Keratinocyte (primary cell): ENCODE measurements around the gene STK40. TPM values are rescaled to one million over a fixed set of nuclear protein-coding genes. Genes with fewer than 3 reads are reported as not detected.

Experiments used
- DNase-seq: peaks from one replicate; pipeline ENCODE4 v3.0.0-alpha.2; 2011; ENCODE audit warnings: low read depth, missing footprints, low spot score
- FAIRE-seq: peaks from 2 replicates; lab custom pipeline; 2011; peaks lifted over from hg19 to GRCh38; lab: Jason Lieb, UNC
- H2AFZ ChIP-seq: 2 replicates; pipeline ENCODE4 v1.6.0; 2012; ENCODE audit warnings: low read length, control low read depth, inconsistent platforms; ENCODE audit not compliant: control insufficient read depth
- H3K27ac ChIP-seq: 2 replicates; pipeline ENCODE4 v1.5.1; 2011; ENCODE audit warnings: low read length; ENCODE audit not compliant: control insufficient read depth, insufficient read depth
- H3K27me3 ChIP-seq: 3 replicates; pipeline ENCODE4 v1.6.0; 2011; ENCODE audit warnings: low read length; ENCODE audit not compliant: control insufficient read depth, insufficient read depth; ENCODE audit errors: extremely low read depth
- H3K36me3 ChIP-seq, 2 experiments: 2 replicates in 1 of 2; 3 replicates in 1 of 2; pipeline ENCODE4 v1.5.1; 2011; ENCODE audit warnings: low read length in 2 of 2, mild to moderate bottlenecking in 1 of 2; ENCODE audit not compliant: control insufficient read depth in 2 of 2, insufficient read depth in 2 of 2; ENCODE audit errors: extremely low read depth in 1 of 2
- H3K4me1 ChIP-seq: 3 replicates; pipeline ENCODE4 v1.5.1; 2011; ENCODE audit warnings: low read length; ENCODE audit not compliant: control insufficient read depth, insufficient read depth; ENCODE audit errors: extremely low read depth
- H3K4me2 ChIP-seq: 3 replicates; pipeline ENCODE4 v1.6.0; 2011; ENCODE audit warnings: low read depth, low read length; ENCODE audit not compliant: control insufficient read depth, insufficient read depth; ENCODE audit errors: extremely low read depth
- H3K4me3 ChIP-seq, 3 experiments: fragments of 200-600 bp in 1 of 3; sonication (generic) in 1 of 3; 2 replicates in 2 of 3; 3 replicates in 1 of 3; pipeline ENCODE4 v1.5.1; 2011 to 2016; ENCODE audit warnings: low read length in 3 of 3, mild to moderate bottlenecking in 3 of 3, control low read depth in 2 of 3, inconsistent platforms in 1 of 3, low read depth in 1 of 3, mixed read lengths in 1 of 3, mixed run types in 1 of 3, moderate library complexity in 1 of 3; ENCODE audit not compliant: control insufficient read depth in 2 of 3, insufficient read depth in 2 of 3; ENCODE audit errors: extremely low read depth in 1 of 3
- H3K79me2 ChIP-seq: 2 replicates; pipeline ENCODE4 v1.6.0; 2012; ENCODE audit warnings: low read length; ENCODE audit not compliant: control insufficient read depth, insufficient read depth
- H3K9ac ChIP-seq: 3 replicates; pipeline ENCODE4 v1.6.0; 2011; ENCODE audit warnings: low read length; ENCODE audit not compliant: control insufficient read depth, insufficient read depth; ENCODE audit errors: extremely low read depth
- H3K9me1 ChIP-seq: 3 replicates; pipeline ENCODE4 v1.6.0; 2011; ENCODE audit warnings: low read length; ENCODE audit not compliant: control insufficient read depth, insufficient read depth; ENCODE audit errors: extremely low read depth
- H3K9me3 ChIP-seq: 2 replicates; pipeline ENCODE4 v1.5.1; 2012; ENCODE audit warnings: low read depth, low read length; ENCODE audit not compliant: control insufficient read depth
- H4K20me1 ChIP-seq: 3 replicates; pipeline ENCODE4 v1.6.0; 2011; ENCODE audit warnings: low read length; ENCODE audit not compliant: control insufficient read depth, insufficient read depth; ENCODE audit errors: extremely low read depth
- EZH2 ChIP-seq: IDR thresholded peaks from one replicate; pipeline ENCODE4 v1.6.1; 2012; ENCODE audit warnings: inconsistent platforms, mild to moderate bottlenecking, low read length, moderate library complexity
- dilution Hi-C: fragments of 300-500 bp; cut with MboI; formaldehyde crosslinking; loops from one replicate; pipeline ENCODE4 v1.7.0; 2020; ENCODE audit warnings: low sequenced_read_pairs; ENCODE audit not compliant: extremely low pct_ligation_motif_present
- polyA plus RNA-seq, 5 experiments: library from polyadenylated mRNA; depleted of rRNA in 3 of 5; stranded (reverse) in 3 of 5; stranded (forward) in 1 of 5; unstranded in 1 of 5; fragments of >200 nt; gene quantifications; 1 replicate in 1 of 5; 2 replicates in 3 of 5; 3 replicates in 1 of 5; pipeline versions ENCODE4 v1.2.1 to v1.2.3, GENCODE V29; 2011 to 2012; ENCODE audit warnings: missing spikeins in 2 of 5, low read depth in 1 of 5, low replicate concordance in 1 of 5
- TF ChIP-seq, protein P1 (sequence below), 3 experiments: IDR thresholded peaks in 1 of 3; conservative IDR thresholded peaks in 1 of 3; optimal IDR thresholded peaks in 1 of 3; 2 replicates in 2 of 3; 3 replicates in 1 of 3; pipeline versions ENCODE3 to v1.5.1; 2011; ENCODE audit warnings: low read length in 3 of 3, mild to moderate bottlenecking in 3 of 3, moderate library complexity in 2 of 3, control low read depth in 1 of 3, inconsistent platforms in 1 of 3; ENCODE audit not compliant: insufficient read depth in 2 of 3; ENCODE audit errors: extremely low read depth in 1 of 3

STK40 gene
- polyA plus RNA-seq, 1 donor (not counting 4 experiments of a cell fraction or from before 2014, with no cell fraction given) = 10.4 TPM

DNA sequence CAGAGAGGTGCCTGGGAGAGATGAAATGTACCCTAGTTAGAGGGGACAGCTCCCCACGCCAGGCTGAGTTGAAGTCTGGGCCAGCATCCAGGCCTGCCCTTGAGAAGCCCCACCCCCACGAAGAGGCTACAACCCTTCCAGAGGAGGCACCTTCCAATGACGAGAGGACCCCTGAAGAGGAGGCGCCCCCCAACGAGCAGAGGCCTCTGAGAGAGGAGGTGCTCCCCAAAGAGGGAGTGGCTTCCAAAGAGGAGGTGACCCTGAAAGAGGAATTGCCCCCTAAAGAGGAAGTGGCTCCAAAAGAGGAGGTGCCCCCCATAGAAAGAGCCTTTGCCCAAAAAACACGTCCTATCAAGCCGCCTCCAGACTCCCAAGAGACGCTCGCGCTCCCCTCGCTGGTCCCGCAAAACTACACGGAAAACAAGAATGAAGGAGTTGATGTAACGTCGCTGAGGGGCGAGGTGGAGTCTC lies 65.4 kb downstream of the STK40 start:
- dilution Hi-C loops = no loop called here
- TF ChIP-seq, protein P1, sequence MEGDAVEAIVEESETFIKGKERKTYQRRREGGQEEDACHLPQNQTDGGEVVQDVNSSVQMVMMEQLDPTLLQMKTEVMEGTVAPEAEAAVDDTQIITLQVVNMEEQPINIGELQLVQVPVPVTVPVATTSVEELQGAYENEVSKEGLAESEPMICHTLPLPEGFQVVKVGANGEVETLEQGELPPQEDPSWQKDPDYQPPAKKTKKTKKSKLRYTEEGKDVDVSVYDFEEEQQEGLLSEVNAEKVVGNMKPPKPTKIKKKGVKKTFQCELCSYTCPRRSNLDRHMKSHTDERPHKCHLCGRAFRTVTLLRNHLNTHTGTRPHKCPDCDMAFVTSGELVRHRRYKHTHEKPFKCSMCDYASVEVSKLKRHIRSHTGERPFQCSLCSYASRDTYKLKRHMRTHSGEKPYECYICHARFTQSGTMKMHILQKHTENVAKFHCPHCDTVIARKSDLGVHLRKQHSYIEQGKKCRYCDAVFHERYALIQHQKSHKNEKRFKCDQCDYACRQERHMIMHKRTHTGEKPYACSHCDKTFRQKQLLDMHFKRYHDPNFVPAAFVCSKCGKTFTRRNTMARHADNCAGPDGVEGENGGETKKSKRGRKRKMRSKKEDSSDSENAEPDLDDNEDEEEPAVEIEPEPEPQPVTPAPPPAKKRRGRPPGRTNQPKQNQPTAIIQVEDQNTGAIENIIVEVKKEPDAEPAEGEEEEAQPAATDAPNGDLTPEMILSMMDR (optimal IDR thresholded peaks at IDR 0.05 in 1 of 3, IDR thresholded peaks at IDR 0.05 in 1 of 3, conservative IDR thresholded peaks at IDR 0.05 in 1 of 3; ENCODE audit: extremely low read depth in 1 of 3, insufficient read depth in 2 of 3, low read length in 3 of 3) = no peak
- TF ChIP-seq EZH2 = no peak
- no peaks in the 10 kb centered on the region for H3K4me1 ChIP-seq
- no peaks in the 10 kb centered on the region for H4K20me1 ChIP-seq
- FAIRE-seq = no peak
- H3K9me1 ChIP-seq = no peaks in the 10 kb centered on the region
- no peaks in the 10 kb centered on the region for H3K9me3 ChIP-seq
- H3K36me3 ChIP-seq = peaks cover 4 to 6% of the 10 kb centered on the region in 2 experiments
- no peaks in the 10 kb centered on the region for H3K79me2 ChIP-seq
- DNase-seq = no peak
- H3K9ac ChIP-seq = no peak overlapping the region
- no peak overlapping the region for H2AFZ ChIP-seq
- no peak overlapping the region for H3K4me2 ChIP-seq
- no peaks in the 10 kb centered on the region for H3K27me3 ChIP-seq
- H3K4me3 ChIP-seq = no peak overlapping the region
- no peak overlapping the region for H3K27ac ChIP-seq

DNA sequence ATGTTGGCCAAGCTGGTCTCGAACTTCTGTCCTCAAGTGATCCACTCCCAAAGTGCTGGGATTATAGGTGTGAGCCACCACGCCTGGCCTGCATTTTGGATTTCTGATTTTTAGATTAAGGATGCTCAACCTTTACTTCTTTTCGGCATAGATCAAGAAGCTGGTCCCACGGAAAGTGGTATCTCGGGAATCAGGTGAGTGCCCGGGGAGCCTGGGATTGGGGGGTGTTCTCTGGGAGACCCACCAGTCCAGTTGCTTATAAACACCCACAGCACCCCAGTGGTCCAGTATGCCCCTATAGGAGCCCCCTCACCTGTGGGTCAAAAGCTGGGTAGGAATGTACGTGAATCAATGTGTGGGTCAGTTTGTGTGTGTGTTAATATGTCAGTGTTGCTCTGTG lies 76.3 kb downstream of the STK40 start:
- H3K4me2 ChIP-seq = no peak overlapping the region
- H3K79me2 ChIP-seq = peaks cover 8% of the 10 kb centered on the region
- H3K27ac ChIP-seq = no peak overlapping the region
- no peak overlapping the region for H3K4me3 ChIP-seq
- dilution Hi-C loops = no loop called here
- no peaks in the 10 kb centered on the region for H4K20me1 ChIP-seq
- TF ChIP-seq, protein P1 (optimal IDR thresholded peaks at IDR 0.05 in 1 of 3, IDR thresholded peaks at IDR 0.05 in 1 of 3, conservative IDR thresholded peaks at IDR 0.05 in 1 of 3; ENCODE audit: extremely low read depth in 1 of 3, insufficient read depth in 2 of 3, low read length in 3 of 3) = no peak
- no peak for TF ChIP-seq EZH2
- FAIRE-seq (no peak), DNase-seq (no peak)
- H3K9me3 ChIP-seq = no peaks in the 10 kb centered on the region
- H3K9me1 ChIP-seq = no peaks in the 10 kb centered on the region
- H3K36me3 ChIP-seq = peaks cover 10 to 11% of the 10 kb centered on the region in 2 experiments
- no peak overlapping the region for H2AFZ ChIP-seq
- peaks cover 21% of the 10 kb centered on the region for H3K4me1 ChIP-seq
- H3K27me3 ChIP-seq = no peaks in the 10 kb centered on the region
- no peak overlapping the region for H3K9ac ChIP-seq
